ENCODE results near the gene FHL5. TPM values are rescaled to one million over a fixed set of nuclear protein-coding genes. Genes with fewer than 3 reads are reported as not detected.

The FHL5 gene
- not detected in 2 replicates for total RNA-seq

DNA sequence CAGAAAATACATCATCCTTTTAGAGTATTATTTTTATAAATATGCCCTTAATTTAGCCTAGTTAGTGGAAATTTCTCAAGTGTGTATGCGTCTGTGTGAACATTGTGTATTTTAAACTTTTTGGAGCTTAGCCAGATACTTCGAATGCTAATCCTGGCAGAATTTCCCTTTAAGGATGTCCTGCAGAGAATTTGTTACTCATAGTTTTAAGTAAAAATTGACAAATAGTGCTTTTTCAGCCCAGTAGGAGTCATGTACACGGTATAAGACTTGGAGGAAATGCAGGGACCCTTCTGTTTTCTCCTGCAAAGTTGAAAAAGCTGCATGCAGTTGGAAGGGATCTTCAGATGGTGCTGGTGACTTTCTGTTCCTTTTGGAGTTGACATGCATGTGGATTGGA is at the start of gene FHL5:
FHL5 (plus strand) TSS at position 243 of the 400 bp plus-strand sequence. CDS start 40,486 bp downstream, outside the sequence.

DNA sequence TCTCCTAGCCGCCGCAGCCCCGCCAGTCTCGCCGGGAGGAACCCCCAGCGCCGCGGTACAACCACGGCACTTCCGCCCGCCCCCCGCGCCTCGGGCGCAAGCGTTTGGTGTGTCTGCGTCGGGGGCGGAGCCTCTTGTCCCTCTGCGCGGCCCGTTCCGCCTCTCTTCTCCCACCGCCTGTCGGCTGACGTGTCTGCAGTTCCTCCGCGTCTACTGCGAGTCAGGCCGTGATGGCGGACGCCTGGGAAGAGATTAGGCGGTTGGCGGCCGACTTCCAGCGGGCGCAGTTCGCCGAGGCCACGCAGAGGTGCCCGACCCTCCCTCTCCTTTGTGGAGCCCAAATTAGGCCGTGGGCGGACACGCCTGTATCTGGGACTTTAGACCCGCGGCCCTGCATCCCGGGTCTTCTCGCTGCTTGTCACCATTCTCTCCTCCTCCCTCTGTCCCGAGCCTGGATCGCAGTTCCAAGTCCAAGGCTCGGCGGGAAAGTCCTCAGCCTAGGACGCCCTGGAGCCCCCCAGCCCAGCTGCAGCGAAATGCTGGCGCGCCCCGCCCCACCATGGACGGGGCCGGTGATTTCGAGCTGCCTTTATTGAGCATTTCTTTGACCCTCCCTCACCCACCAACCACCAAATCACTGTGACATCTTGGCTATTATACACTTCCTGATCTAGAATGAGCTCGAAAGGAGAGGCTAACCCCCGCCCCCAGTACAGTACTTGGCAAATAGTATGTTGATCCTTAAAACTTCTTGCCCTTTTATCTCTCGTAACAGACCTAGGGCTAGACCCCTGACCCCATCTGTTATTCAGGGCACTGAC is 41.1 kb upstream of the FHL5 start, which contains the start of gene UFL1:
UFL1 (plus strand) TSS at position 163 of the 821 bp plus-strand sequence; CDS start at position 231, 68 bp downstream.

Other genes with a start within 250 kb of the FHL5 start
- gene UFL1, start 41.3 kb upstream of the FHL5 start, total RNA-seq, result 20.0 and 22.3 TPM in 2 replicates